Middle frontal gyrus (tissue), 1 donor: Measurements from ENCODE around the gene POLE.

Experiments
- DNase-seq: peaks from one replicate; pipeline ENCODE4 v3.0.0-alpha.2; 2015; ENCODE audit warnings: low spot score; ENCODE audit errors: extremely low spot score

Gene POLE

GRCh38 chr12:132687211-132688164 lies at the start of gene POLE, which contains the start of gene PXMP2:
Gene POLE, minus strand, starts transcription at chr12:132687342. Its CDS starts 27 bp downstream, at chr12:132687315.
Gene PXMP2, plus strand, starts transcription at chr12:132687587. Its CDS starts 84 bp downstream, at chr12:132687671.
- peak; percentile 90 for DNase-seq

GRCh38 chr12:132736913-132737312 lies 49.8 kb upstream of the POLE start:
- DNase-seq: no peak

DNA sequence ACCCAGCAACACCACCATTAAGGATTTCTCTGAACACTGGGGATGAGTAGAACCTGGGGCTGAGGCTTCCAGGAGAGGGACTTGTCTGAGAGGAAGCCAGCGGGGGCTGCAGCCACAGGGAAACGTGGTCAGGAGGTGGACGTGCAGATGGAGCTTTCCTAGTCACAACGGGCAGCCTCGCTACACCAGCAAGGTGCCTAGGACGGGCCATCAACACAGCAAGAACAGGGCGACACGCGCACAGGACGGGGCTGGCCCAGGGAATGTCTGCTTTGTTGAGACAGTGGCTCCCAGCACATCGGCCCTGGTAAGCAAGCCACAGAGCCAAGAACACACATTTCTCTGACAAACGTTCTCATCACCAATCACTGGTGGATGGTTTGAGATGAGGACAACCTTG lies 49.2 kb upstream of the POLE start:
- DNase-seq: no peak

GRCh38 chr12:132735496-132735895 lies 48.4 kb upstream of the POLE start:
- DNase-seq: no peak

- DNase-seq: no peak
Measured at GRCh38 chr12:132734206-132734605, 47.1 kb upstream of the POLE start.

- no peak for DNase-seq
Measured at GRCh38 chr12:132731574-132731973, 44.4 kb upstream of the POLE start.

DNA sequence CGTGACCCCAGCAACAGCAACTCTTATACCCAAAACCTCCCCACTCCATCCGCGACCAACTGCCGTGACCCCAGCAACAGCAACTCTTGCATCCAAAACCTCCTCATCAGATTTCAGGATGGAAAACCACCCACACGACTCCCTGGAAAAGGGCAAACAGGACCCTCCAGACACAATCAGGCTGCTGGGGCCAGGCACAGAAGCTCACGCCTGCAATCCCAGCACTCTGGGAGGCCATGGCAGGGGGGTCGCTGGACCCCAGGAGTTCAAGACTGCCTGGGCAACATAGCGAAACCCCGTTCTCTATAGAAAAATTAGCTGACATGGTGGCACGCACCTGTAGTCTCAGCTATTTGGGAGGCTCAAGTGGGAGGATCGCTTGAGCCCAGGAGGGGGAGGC lies 43.2 kb upstream of the POLE start:
- DNase-seq: no peak

- DNase-seq: peak; percentile 31
Measured at GRCh38 chr12:132729541-132730320, 42.6 kb upstream of the POLE start.

- no peak for DNase-seq
Measured at GRCh38 chr12:132728502-132728901, 41.4 kb upstream of the POLE start.

- DNase-seq: no peak
Measured at GRCh38 chr12:132727091-132727794, 40.1 kb upstream of the POLE start.

DNA sequence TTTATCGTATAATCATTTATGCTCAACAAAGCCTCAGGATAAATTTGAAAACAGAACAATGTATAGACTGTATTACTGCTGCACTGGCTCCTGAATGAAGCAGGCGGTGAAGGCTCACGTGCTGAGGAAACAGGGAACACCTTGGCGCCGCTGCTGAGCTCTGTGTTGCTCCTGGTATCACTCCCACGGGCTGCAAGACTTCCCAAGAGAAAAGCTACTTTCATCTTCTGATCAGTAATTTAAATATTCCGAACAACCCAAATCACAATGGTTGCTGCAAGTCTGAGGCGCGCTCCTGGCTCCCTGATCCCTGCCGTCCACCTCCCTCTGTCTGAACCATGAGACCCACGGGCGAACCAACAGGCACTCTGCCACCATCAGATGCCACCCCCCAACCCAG lies 39.2 kb upstream of the POLE start:
- no peak for DNase-seq

GRCh38 chr12:132724506-132725241 lies 37.5 kb upstream of the POLE start:
- DNase-seq: no peak

DNA sequence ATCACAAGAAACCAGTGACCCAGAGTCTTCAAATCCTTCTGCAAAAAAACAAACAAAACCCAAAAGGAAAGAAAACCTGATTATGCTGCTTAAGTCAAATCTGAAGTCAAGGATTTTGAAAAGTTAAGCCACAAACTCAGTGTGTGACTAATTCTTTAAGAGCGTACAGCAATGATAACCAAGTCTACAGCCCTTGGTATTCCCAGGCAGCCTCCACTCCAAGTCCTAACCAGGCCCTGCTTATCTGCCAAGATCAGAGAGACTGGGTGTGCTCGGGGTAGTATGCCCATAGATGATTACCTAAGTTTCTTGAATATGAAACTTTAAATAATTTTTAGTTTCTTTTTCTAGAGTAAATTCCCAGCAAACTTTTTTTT lies 36.6 kb upstream of the POLE start:
- DNase-seq: no peak

GRCh38 chr12:132723015-132723763 lies 36.0 kb upstream of the POLE start:
- DNase-seq: no peak

DNA sequence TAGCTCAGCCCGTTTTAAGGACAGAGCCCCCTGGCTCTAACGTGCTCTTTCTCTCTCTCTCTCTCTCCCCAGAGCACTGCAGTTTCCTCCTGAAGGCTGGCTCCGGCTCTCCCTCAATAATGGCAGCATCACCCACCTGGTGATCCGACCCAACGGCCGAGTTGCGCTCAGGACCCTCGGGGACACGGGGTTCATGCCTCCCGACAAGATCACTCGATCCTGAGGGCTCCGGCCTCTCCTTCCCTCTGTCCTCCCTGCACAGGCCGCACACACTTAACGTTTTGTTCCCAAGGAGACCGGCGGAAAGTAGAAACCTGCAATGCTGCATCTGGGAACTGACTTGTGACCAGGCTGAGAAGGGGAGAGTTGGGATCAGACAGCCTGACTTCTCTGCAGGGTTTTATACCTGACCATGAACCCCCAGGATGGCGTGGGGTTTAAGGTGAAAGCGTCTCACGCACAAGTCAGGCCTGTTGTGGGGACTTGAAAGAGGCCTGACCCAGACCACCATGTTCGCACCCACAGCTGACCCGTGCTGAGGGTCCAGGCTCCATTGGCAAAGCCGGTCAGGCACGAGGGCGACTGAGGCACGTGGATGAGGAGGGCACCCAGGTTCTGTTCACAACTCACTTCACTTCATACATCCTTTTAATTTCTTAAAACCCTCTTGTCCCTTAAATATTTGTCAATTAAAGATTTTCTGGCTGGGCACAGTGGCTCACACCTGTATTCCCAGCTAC lies 33.6 kb upstream of the POLE start:
- no peak for DNase-seq

- no peak for DNase-seq
Measured at GRCh38 chr12:132719954-132720324, 32.8 kb upstream of the POLE start.

DNA sequence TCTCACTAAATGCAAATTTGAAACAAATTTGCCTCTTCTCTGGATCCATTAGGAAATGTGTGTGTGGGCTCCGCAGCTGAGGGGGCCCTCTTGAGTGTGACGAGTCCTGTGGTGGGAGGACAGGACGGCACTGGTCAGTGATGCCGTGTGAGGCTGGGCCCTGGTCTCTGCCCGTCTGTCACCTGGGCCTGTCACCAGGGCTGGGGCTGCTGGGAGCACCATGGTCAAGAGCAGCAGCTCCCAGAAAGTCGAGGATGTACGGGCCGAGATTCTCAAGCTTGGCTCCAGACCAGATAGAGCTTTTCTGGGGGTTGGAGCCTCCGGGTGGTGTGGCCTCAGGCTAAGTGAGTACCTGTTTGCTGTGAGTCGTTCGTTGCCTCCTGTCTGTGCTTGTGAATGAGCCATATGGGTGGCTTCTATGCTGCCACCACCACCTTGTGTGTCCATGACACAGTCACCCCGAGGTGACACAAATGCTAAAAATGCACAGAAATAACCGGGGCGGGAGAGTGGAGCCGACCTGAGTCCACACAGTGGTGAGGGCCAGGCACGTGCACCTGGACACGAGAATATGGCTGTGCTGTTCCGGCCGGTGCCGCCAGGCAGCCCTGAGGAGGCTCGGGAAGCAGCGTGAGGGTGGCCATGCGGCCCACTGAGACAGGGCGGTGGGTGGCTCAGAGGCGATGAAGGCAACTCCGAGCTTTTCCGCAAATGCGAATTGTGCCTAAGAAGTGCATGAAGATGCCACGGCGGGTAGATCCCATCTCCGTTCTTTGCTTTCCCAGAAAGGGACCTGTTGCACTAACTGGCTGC lies 32.2 kb upstream of the POLE start:
- DNase-seq: no peak

DNA sequence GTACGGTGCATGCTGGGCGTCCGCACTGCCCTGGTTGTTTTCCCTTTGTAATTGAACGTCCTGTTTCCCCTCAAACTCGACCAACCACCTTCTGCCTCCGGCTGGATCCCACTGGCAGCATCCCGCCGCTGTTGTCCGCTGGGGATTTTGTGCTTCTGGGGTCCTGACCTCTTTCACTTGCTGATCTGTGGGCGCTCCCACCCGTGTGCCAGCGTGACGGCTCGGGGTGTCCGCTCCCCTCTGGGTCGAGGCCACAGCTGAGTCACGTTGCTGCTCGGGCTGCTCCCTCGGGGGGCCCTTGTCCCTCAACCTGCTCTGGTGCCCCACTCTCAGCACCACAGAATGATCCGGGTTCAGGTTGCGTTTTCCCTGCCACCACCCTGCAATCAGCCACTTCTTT lies 31.5 kb upstream of the POLE start:
- DNase-seq: no peak
